HG02970 (cell line): ENCODE results near the gene RANBP9.
A peak's percentile ranks its signal among the peaks of the same experiment; 100 is the strongest.

ENCODE experiments used
- ATAC-seq: cut with Tn5 transposase; IDR thresholded peaks from one replicate; pipeline ENCODE4 v1.9.1; 2021; ENCODE audit warnings: mild to moderate bottlenecking, moderate library complexity, moderate number of reproducible peaks; ENCODE audit not compliant: unreplicated experiment, low FRiP score

Gene RANBP9

DNA sequence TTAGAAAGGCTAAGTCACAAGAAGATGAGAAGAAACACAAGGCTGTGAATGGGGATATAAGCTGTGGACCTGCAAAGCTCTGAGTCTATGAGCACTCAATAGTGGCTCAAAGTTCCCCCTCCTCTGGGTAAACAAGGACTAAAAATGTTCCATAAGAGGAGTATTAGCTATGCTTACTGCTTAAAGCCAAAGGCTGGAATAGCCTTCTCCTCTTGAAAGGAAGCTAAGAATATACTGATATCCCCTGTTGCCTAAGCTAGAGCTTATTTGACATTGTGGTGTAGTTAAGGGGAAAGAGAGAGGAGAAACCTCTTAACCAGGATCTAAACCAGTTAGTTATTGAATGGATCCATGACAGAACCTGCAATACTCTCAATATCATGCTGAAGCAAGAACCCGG, 50.7 kb downstream of the RANBP9 start:
- no peak for ATAC-seq

DNA sequence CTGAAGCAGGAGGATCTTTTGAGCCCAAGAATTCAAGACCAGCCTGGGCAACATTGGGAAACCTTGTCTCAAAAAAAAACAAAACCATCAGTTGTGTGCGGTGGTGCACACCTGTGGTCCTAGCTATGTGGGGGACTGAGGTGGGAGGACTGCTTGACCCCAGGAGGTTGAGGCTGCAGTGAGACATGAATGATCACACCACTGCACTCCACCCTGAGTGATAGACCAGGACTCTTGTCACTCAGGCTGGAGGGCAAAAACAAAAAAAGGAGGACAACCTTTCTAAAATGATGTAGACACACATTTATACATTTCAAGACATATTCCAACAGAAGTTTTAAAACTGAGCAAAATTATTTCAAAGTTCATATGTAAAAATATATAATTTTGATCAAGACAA, 51.4 kb downstream of the RANBP9 start:
- no peak for ATAC-seq

DNA sequence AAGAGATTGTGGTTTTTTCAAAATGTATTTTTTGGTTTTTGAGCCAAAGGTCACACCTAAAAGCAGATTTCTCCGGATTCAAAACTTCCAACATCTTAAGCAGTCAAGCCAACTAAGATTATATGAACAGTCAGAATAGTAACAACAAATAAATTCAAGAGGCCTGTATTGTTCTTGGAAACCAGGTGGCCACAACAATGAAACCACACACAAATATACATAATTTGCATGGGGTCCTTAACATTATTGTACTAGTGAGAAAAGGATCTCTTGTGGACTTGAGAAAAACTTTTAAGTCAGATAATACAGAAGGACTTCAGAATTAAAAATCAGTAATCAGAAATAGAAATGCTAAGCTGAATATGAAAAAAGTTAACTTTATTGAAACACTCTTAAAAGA, 55.9 kb downstream of the RANBP9 start:
- no peak for ATAC-seq

DNA sequence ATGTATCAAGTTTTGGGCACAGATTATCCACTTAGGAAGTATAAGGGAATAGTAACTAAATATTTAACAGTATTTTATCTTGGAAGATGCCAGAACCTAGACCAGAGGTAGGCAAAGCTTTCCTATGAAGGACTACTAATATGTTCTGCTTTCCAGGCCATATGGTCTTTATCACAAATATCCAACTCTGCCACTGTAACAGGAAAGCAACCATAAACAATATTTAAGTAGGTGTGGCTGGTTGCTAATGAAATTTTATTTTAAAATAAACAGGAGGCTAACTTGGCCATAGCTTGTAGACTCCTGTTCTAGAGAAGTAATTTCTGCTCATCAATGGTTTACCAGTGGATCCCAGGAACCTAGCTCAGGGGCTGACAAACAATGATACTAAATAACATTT, 57.1 kb downstream of the RANBP9 start:
- no peak for ATAC-seq

DNA sequence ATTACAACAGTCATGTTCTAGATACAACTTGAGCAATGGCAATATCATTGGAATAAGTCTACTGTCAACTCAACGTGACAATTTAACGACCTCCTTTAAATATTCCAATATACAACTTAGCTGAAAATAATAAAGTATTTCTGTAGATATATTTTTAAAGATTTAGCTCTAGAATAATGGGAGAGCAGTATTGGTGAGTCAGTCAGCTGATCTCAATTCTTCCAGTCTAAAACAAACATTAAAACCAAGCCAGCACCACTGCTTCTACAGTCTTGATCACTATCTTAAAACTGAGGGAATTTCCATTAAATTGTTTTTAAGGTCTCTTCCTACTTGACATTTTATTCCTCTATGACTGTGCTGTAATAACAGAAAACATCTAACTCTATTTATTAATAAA, 58.3 kb downstream of the RANBP9 start:
- ATAC-seq: no peak

DNA sequence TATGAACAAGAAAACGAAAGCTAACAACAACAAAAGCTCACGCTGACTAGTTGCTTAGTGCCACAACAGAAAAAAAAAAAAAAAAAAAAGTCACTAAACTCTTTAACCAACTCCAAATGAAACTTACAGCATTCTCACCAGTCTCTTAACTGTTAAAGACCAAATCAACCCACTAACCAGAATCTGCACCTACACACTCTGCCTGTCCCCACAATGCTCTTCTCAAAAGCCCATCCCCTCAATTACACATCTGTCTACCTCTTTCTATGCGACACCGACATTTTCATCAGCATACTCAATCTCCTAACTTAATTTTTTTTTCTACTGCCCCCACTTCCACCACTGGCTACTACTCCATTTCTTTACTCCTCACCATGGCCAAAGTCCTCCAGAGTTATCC, 62.2 kb downstream of the RANBP9 start:
- no peak for ATAC-seq

DNA sequence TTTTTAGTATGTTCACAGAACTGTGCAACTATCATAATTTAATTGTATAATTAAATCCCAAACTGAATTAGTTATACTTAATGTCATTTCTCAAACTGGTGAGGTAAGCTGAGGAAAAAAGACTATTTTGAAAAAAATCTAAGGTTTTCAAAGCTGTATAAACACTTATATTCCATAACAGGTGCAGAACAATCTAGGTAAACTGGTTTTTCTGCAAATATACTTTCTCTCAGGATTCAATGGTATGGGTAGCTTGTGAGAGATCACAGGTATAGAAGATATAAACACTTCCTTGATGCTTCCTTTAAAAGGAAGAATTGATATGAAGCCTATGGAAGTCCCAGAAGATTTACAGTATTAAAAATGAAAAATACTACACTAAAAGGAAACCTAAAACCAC, 62.8 kb downstream of the RANBP9 start:
- no peak for ATAC-seq

DNA sequence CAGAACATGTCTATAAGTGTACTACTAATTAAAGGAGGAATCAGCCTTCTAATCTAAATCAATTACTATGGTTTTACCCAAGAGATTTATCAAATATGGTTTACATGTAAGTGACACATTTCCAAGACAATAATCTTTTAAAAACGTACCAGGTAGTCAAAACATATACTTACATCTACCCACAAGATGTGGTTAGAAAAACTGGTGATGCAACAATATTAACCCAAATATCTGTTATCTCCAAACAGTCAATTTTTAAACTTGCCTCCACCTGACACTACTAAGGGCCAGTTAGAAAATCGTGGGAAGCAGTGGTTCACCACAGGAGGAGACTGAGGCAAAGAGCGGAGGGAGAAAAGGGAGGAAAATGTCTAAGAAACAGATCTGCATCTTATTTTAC, 68.5 kb downstream of the RANBP9 start:
- ATAC-seq: no peak

DNA sequence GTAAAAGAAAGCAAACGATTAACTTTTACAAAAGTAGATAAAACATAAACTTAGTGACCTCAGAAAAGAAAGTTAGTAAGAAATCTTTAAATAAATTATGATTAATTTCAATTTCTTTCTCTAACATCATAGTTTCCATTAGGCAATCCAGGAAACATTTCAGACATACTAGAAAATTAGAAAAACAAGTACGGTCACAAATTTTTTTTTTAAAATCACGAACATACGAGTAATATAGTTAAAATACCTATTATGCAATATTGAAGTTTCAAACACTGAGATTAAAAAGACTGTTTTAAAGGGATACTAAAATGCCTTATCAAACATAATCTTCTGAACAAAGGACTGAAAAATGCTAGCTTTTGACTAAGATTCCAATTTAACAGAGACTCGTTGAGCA, 70.3 kb downstream of the RANBP9 start:
- no peak for ATAC-seq

DNA sequence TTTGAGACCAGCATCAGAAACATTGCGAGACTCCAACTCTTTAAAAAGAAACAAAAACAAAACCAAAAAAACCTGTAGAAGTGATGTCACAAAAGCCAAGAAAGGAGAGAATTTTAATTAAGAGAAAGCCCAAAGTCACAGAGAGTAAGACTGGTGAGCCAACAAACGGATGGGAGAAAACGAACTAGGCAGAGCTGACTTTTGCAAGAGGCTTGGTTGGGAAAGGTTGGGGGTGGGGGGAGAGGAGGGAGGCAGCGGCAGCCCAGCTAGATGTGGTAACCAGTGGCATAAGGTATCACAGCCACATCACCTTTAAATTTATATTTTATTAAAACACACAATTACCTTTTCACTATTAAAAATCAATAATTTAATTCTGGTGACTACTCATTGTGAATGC, 73.0 kb downstream of the RANBP9 start:
- ATAC-seq: no peak

DNA sequence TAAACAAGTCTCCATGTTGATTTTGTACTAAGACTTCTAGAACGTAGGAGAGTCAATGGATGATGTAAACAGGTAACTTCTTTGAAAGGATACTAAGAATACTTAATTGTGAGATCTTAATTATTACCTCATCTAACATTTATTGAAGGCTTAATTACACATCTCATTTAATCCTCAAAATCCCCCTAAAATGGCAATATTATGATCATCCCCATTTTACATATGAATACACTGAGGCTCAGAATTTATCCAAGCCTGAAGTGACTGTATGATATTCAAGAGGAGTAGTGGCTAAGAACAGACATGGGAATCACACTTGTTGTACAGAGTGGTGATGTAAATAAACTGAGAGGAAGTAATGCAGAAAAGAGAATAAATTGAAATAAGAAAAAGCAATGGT, 73.6 kb downstream of the RANBP9 start:
- ATAC-seq: no peak

DNA sequence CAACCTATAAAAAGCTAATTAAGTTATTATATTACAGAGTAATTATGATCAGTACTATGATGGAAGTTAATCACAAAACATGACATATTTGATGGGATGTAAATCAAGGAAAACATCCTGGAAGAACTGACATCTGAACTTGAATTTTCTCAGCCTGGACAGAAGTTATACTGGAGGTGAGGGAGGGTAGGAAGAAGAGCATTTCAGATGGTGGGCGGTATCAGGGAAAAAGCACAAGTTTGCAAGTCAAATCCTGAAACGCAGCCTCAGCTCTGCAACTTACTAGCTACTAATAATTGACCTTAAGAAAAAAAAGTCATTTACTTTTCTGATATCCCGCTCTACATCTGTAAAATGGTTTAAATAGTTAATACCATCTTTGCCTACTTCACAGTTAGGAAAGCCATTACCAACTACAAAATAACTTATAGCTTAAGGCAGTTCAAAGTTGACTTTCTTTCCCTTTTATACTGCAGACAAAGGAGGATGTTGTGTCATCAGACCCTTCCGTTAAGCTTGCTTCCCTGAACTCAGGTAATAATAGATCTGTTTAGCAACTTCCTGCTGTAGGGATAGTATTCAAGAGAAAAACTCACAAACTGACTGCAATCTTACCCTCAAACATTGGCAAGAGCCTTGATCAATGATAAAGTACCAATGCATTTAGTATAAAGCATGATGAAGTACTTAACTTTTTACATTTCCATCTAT, 75.5 kb downstream of the RANBP9 start:
- no peak for ATAC-seq

DNA sequence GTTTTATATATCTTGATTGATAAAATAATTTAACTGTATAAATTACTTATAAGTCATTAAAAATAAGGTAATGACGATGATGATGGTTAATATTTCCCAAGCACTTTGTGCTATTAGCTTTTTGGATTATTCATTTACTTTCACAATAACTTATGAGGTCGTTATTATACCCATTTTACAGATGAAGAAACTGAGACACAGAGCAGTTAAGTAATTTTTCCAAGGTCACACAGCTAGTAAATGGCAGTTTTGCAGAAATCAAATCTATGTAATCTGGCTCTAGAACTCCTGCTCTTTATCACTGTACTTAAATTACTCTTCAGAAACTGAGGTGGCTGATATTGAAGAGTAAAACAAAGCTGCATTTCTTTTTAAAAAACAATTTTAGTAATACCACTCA, 78.3 kb downstream of the RANBP9 start:
- no peak for ATAC-seq

DNA sequence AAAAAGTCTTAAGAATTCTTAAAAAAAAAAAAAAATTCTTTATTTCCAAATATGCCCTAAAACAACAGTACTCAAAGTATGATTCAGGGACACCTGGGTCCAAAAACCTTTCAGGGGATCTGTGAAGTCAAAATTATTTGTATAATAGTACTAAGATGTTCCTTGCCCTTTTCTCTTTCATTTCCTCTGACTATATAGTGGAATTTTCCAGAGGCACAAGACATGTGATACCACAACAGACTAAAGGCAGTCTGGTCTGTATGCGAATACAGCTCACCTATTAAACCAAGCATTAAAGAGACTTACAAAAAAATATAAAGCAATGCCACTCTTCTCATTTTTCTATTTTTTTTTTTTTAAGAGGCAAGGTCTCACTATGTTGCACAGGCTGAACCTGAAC, 81.1 kb downstream of the RANBP9 start:
- no peak for ATAC-seq

DNA sequence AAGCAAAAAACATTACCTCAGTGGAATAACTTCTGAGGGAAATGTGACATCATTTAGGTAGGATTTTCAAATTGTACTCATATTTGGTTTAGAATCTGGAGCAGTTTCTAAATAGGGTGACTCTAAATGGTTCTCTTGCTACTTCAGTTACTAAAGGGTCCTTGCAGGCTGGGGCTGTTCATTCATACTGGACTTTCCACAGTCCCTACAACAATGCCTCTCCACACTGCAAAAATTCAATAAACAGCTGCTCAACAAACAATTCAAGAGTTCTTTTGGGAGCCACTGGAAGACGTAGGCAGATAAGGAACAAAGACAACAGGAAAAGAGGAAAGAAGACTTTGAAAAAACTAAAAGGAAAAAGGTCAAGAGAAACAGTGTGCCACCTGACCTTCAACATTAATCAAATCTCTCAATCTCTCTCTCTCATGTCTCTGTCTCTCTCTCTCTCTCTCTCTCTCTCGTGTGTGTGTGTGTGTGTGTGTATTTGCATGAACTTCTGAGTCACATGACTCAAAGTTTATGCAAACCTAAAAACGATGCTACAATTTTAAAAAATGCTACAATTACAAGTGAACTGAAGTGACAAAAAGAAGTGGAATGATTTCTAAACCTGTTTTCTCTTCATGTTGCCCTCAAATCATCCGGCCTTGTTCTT, 82.0 kb downstream of the RANBP9 start:
- ATAC-seq: no peak

DNA sequence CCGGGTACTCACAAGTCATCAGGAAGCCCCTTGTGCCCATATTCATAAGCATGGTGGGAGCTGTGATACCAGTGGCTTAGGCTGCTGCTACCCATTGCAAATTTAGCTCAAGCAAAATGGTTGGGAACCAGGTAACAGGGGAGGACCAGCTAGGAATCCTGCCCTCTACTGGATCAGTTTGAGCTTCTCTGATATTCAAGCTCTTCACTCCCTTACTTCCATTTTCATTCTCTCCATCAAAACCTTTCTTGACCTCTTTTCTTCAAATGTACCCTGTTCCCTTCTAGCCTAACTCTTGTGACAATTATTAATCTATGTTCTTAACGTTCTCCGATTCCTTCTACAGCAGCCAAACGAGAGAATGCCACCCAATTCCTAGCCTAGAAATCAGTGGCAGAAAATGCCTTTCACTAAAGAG, 86.8 kb downstream of the RANBP9 start:
- ATAC-seq: no peak

DNA sequence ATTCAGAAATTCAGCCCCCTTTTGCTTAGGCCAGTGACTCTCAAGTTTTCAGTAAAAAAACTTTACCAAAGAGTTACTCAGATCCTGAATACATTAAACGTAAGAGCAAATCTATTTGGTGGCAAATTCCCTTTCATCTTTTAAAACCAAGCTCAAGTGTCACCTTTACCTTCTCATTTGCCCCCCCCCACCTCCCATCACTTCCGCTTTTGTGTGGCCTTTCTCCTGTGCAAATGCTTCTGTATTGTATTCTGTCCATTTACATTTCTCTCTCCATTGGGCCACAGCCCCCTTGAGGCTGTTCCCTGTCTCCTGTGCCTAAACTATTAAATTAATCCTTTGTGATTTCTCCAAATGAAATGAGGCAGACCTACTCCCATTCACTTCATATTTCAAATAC, 94.6 kb downstream of the RANBP9 start:
- ATAC-seq: no peak

DNA sequence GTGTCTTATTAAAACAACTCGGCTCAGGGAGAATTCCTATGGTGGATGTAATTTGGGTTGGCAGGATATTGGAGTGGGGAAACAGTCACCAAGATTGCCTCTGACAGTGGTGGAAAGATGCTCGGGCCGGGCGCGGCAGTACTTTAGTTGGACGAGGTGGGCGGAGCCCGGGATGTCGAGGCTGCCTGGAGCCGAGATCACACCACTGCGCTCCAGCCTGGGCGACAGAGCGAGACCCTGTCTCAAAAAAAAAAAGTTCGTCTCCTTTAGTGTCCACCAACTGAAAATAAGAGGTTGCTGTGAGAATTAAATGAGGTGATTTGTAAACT, 95.9 kb downstream of the RANBP9 start:
- no peak for ATAC-seq

DNA sequence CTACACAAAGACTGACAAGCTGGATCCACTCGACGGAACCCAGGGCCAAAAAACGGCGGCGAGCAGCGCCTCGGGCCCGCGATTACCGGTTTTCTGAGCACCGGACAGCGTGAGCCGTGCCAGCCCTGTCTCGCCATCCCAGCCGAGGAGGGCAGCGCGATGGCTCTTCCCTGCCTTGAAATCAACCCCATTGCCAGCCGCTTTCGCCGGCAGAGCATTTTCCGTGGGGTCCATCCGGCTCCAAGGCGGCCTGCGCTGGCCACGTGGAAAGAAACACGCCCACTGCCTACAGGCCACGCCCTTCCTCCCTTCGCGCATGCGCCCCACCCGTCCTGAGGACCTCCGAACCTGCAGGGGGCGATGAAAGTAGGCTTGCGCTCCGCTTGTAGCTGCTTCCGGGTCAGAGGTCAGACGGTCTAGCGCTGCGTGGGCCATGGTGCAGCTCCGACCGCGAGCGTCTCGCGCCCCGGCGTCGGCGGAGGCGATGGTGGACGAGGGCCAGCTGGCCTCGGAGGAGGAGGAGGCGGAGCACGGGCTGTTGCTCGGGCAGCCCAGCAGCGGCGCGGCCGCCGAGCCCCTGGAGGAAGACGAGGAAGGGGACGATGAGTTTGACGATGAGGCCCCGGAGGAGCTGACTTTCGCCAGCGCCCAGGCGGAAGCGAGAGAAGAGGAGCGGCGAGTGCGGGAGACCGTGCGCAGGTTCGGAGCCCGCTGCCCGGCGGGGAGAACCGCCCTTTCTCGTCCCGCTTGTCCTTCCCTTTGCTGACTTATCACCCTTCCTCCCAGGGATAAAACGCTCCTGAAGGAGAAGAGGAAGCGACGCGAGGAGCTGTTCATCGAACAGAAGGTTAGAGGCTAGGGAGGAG, 96.5 kb downstream of the RANBP9 start, which contains the start of gene NOL7:
Gene NOL7, plus strand, starts transcription at position 410 of the 866 bp plus-strand sequence. Its CDS starts 24 bp downstream, at position 434.
- peak; percentile 95 for ATAC-seq

DNA sequence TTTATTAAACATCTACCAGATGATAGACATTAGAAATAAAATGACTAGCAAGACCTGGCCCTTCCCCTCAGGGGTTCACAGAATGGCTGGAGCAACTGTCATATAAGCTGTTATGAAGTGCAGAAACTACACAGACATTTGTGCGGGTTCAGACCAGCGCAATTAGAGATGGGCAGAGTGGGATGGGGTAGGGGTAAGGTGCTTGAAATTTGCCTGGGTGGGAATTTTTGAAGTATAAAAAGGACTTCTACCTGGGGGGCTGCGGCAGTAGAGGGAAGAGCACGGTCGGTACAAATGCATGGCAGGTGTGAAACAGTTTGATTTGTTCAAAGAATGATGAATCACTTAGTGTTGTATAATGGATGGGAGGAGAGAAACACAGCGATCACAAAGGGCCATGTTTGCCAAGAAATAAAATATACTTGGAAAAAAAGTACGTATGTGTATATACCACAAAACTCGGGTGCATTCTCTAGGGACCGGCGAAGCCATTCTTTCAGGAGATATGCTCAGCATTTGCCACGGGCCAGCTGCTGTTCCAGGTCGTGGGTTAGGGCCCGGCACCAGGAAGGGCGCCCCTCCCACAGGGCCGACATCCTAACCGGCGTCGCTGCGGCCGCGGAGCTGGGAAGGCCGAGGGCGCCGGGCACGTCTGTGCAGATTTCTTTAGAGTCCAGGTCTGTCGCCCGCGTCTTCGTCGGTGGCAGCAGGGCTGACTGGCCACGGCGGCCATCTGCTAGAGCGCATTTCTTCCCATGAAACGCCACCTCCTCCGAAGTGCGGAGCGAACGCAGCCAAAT, 97.3 kb downstream of the RANBP9 start:
- peak; percentile 19 for ATAC-seq
